Stimulated activated CD4-positive, alpha-beta T cell treated with anti-CD3 and anti-CD28 coated beads, Interleukin-1b, Interleukin-23, amount 100 ng/mL, for 4 hours (primary cell): ENCODE measurements around the gene CDK2AP2.
A peak's percentile ranks its signal among the peaks of the same experiment; 100 is the strongest.
"Not testable (repeated sequence)": the region's sequence is repeated elsewhere in the genome, so short reads cannot be mapped to it uniquely, and the experiment has no call there.

Experiments
- DNase-seq, 2 donors: peaks; one replicate each; pipeline ENCODE4 v3.0.0-alpha.2; 2020; ENCODE audit warnings: low read depth in 2 of 2

The CDK2AP2 gene

GRCh38 chr11:67523556-67524479 lies 15.9 kb upstream of the CDK2AP2 start:
- no peak for DNase-seq

GRCh38 chr11:67522844-67523555 lies 15.0 kb upstream of the CDK2AP2 start, which contains the start of gene CABP2:
Gene CABP2 (minus strand): TSS chr11:67523446. CDS start chr11:67523326, 120 bp downstream.
- DNase-seq, result no peak

GRCh38 chr11:67522338-67522737 lies 14.4 kb upstream of the CDK2AP2 start:
- DNase-seq, result no peak

- DNase-seq, result no peak
Observed at GRCh38 chr11:67521924-67522323, 14.0 kb upstream of the CDK2AP2 start.

GRCh38 chr11:67520856-67521824 lies 13.2 kb upstream of the CDK2AP2 start:
- no peak for DNase-seq

- no peak for DNase-seq
Observed at GRCh38 chr11:67519726-67520125, 11.8 kb upstream of the CDK2AP2 start.

- no peak for DNase-seq
Observed at GRCh38 chr11:67517784-67518552, 10.0 kb upstream of the CDK2AP2 start.

GRCh38 chr11:67516806-67517205 lies 8.8 kb upstream of the CDK2AP2 start:
- DNase-seq, result no peak

- DNase-seq, result no peak
Observed at GRCh38 chr11:67514116-67514515, 6.2 kb upstream of the CDK2AP2 start.

GRCh38 chr11:67511558-67511957 lies 3.6 kb upstream of the CDK2AP2 start:
- DNase-seq, result not testable (repeated sequence)

- no peak for DNase-seq
Observed at GRCh38 chr11:67510023-67510345, 2.0 kb upstream of the CDK2AP2 start.

GRCh38 chr11:67508486-67509121 lies 642 bp upstream of the CDK2AP2 start:
- peak; percentile 99 for DNase-seq

- no peak for DNase-seq
Observed at GRCh38 chr11:67507242-67507863, 609 bp downstream of the CDK2AP2 start.

GRCh38 chr11:67506426-67507051 lies 1.4 kb downstream of the CDK2AP2 start:
- no peak for DNase-seq

GRCh38 chr11:67505605-67506396 lies 2.2 kb downstream of the CDK2AP2 start:
- DNase-seq, result peak; percentile 82 to 90

- DNase-seq, result peak in 1 of 2 donors; percentile 77
Observed at GRCh38 chr11:67504950-67505581, 2.9 kb downstream of the CDK2AP2 start, which contains the start of gene PITPNM1. Gene PITPNM1 (minus strand): TSS chr11:67505363. CDS start chr11:67504180, 1,183 bp downstream.

GRCh38 chr11:67504005-67504949 lies 3.7 kb downstream of the CDK2AP2 start:
- DNase-seq, result peak in 1 of 2 donors; percentile 37
